ENCODE data around the gene UCK2.

DNA sequence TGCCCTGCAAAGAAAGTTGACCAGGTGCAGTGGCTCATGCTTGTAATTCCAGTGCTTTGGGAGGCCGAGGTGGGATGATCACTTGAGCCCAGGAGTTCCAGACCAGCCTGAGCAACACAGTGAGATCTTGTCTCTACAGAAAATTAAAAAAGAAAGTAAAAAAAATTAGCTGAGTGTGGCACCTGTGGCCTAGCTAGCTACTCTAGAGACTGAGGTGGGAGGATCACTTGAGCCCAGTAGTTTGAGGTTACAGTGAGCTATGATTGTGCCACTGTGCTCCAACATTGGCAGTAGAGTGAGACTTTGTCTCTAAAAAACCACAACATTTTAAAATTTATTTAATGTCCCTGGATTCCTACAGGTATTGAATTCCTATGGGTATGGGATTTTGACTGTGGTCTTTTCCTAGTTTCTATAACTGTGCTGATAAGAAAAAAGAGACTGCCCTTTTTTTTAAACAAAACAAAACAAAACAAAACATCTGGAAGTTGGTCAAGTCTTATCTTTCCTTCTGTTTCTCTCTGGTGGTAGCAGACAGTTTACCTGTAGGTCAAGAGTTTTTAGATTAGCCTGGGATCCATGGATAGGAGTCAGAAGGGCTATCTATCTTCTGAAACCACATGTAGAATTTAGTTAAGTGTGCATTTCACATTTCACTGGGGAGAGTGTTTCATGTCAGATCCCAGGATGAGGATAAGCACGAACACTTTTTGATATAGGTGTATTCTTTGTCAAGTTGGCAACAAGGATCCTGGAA, 18.8 kb downstream of the UCK2 start:
- TF ChIP-seq EZH2phosphoT487 (IDR thresholded peaks at IDR 0.05; ENCODE audit: low read length) (no peak), EZH2 (optimal IDR thresholded peaks at IDR 0.05; ENCODE audit: low read depth, low read length) (no peak)
- TF ChIP-seq, protein P1, sequence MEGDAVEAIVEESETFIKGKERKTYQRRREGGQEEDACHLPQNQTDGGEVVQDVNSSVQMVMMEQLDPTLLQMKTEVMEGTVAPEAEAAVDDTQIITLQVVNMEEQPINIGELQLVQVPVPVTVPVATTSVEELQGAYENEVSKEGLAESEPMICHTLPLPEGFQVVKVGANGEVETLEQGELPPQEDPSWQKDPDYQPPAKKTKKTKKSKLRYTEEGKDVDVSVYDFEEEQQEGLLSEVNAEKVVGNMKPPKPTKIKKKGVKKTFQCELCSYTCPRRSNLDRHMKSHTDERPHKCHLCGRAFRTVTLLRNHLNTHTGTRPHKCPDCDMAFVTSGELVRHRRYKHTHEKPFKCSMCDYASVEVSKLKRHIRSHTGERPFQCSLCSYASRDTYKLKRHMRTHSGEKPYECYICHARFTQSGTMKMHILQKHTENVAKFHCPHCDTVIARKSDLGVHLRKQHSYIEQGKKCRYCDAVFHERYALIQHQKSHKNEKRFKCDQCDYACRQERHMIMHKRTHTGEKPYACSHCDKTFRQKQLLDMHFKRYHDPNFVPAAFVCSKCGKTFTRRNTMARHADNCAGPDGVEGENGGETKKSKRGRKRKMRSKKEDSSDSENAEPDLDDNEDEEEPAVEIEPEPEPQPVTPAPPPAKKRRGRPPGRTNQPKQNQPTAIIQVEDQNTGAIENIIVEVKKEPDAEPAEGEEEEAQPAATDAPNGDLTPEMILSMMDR (IDR thresholded peaks at IDR 0.05; ENCODE audit: low read length) = no peak

All from MM.1S (cell line).